ENCODE measurements around the gene ODF4. TPM values are rescaled to one million over a fixed set of nuclear protein-coding genes. Genes with fewer than 3 reads are reported as not detected.
A peak's percentile ranks its signal among the peaks of the same experiment; 100 is the strongest.

The ODF4 gene
- total and polyA plus RNA-seq, 2 donors, result not detected

- 23% methylated on average over 26 of the region's 26 CpGs for WGBS
- no peak overlapping the region for H3K27ac ChIP-seq (ENCODE audit: low read depth)
- no peak overlapping the region for H3K4me3 ChIP-seq (ENCODE audit: low read depth, low read length)
- no peaks in the 10 kb centered on the region for H3K36me3 ChIP-seq (ENCODE audit: insufficient read depth)
- DNase-seq (ENCODE audit: extremely low spot score), result no peak
- no peaks in the 10 kb centered on the region for H3K4me1 ChIP-seq (ENCODE audit: insufficient read depth)
Measured at GRCh38 chr17:8315764-8316217, 23.8 kb upstream of the ODF4 start.

- Histone ChIP-seq H3K27ac (ENCODE audit: low read depth) (no peak overlapping the region), H3K4me3 (ENCODE audit: low read depth, low read length) (no peak overlapping the region), H3K36me3 (ENCODE audit: insufficient read depth) (no peaks in the 10 kb centered on the region), H3K4me1 (ENCODE audit: insufficient read depth) (no peaks in the 10 kb centered on the region)
- no peak for DNase-seq (ENCODE audit: extremely low spot score)
- 70% methylated on average over 24 of the region's 24 CpGs for WGBS
Measured at GRCh38 chr17:8318010-8318935, 21.4 kb upstream of the ODF4 start.

DNA sequence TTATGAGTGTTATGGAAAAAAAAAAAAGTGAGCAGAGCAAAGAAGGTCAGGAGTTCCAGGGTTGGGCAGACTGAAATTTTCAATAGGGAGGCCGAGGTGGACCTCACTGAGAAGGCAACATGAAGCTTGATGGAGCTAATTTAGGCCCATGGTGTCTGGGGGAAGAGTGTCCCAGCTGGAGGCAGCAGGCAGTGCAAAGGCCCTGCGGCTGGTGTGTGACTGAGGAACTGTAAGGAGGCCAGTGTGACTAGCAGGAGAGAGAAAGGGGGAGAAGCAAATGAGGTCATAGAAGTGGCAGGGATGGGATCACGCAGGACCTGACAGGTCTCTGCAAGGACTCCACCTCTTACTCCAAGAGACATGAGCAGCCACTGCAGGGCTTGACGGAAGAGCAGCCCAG lies 19.4 kb upstream of the ODF4 start:
- Histone ChIP-seq H3K4me3 (ENCODE audit: low read depth, low read length) (no peak overlapping the region), H3K36me3 (ENCODE audit: insufficient read depth) (no peaks in the 10 kb centered on the region), H3K27ac (ENCODE audit: low read depth) (no peak overlapping the region), H3K4me1 (ENCODE audit: insufficient read depth) (no peaks in the 10 kb centered on the region)
- no peak for DNase-seq (ENCODE audit: extremely low spot score)
- 93% methylated on average over 4 of the region's 4 CpGs for WGBS

DNA sequence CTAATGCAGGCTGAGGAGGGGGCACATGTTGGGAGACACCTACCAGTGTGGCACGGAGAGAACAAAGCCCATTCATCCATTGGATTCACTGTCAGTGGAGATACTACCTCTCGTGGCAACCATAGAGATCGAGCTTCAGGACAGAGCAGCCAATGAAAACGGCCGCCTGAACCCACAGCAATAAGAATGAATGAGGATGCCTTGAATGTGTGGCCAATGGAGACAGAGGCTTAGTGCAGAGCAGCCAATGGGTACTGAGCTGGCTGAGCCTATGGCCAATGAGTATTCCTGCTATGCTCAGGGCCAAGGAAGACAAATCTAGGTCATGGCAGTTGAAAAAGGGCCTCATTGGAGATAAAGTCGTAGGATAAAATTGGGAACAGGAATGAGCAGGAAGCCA lies 18.6 kb upstream of the ODF4 start:
- 67% methylated on average over 6 of the region's 6 CpGs for WGBS
- H3K36me3 ChIP-seq (ENCODE audit: insufficient read depth), result no peaks in the 10 kb centered on the region
- no peaks in the 10 kb centered on the region for H3K4me1 ChIP-seq (ENCODE audit: insufficient read depth)
- no peak overlapping the region for H3K4me3 ChIP-seq (ENCODE audit: low read depth, low read length)
- no peak overlapping the region for H3K27ac ChIP-seq (ENCODE audit: low read depth)
- DNase-seq (ENCODE audit: extremely low spot score), result no peak

- no peak for DNase-seq (ENCODE audit: extremely low spot score)
- WGBS, result 83% methylated on average over 8 of the region's 8 CpGs
Measured at GRCh38 chr17:8322061-8322460, 17.6 kb upstream of the ODF4 start.

GRCh38 chr17:8324132-8324531 lies 15.5 kb upstream of the ODF4 start:
- 72% methylated on average over 5 of the region's 5 CpGs for WGBS
- Histone ChIP-seq H3K27ac (ENCODE audit: low read depth) (no peak overlapping the region), H3K4me1 (ENCODE audit: insufficient read depth) (no peaks in the 10 kb centered on the region), H3K4me3 (ENCODE audit: low read depth, low read length) (no peak overlapping the region), H3K36me3 (ENCODE audit: insufficient read depth) (no peaks in the 10 kb centered on the region)
- no peak for DNase-seq (ENCODE audit: extremely low spot score)

More at GRCh38 chr17:8322061-8322460, 17.6 kb upstream of the ODF4 start:
- Histone ChIP-seq H3K27ac (ENCODE audit: low read depth) (no peak overlapping the region), H3K4me1 (ENCODE audit: insufficient read depth) (no peaks in the 10 kb centered on the region), H3K36me3 (ENCODE audit: insufficient read depth) (no peaks in the 10 kb centered on the region), H3K4me3 (ENCODE audit: low read depth, low read length) (no peak overlapping the region)

GRCh38 chr17:8324923-8325322 lies 14.7 kb upstream of the ODF4 start:
- H3K27ac ChIP-seq (ENCODE audit: low read depth), result no peak overlapping the region
- no peaks in the 10 kb centered on the region for H3K36me3 ChIP-seq (ENCODE audit: insufficient read depth)
- no peak overlapping the region for H3K4me3 ChIP-seq (ENCODE audit: low read depth, low read length)
- DNase-seq (ENCODE audit: extremely low spot score), result no peak
- WGBS, result 85% methylated on average over 5 of the region's 5 CpGs
- no peaks in the 10 kb centered on the region for H3K4me1 ChIP-seq (ENCODE audit: insufficient read depth)

GRCh38 chr17:8326511-8327302 lies 12.9 kb upstream of the ODF4 start:
- DNase-seq (ENCODE audit: extremely low spot score), result no peak
- 4% methylated on average over 48 of the region's 48 CpGs for WGBS

DNA sequence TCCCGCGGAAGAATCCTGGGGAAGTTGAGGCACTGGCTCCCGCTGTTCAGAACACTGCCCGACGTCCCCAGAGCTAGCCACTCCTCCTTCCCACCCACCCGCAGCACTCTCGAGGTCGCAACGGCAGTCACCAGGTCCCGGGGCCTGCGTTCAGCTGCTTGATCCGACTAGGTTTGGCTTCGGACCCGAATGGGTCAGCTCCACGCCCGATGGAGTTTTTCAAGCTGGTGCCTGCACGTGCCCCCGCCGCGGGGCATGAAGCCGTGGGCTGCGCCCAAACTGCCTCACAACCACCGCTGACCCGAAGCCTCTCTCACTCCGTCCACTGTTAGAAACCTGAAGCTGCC lies 12.4 kb upstream of the ODF4 start:
- 15% methylated on average over 25 of the region's 25 CpGs for WGBS
- Histone ChIP-seq H3K36me3 (ENCODE audit: insufficient read depth) (no peaks in the 10 kb centered on the region), H3K4me1 (ENCODE audit: insufficient read depth) (no peaks in the 10 kb centered on the region)

More at GRCh38 chr17:8326511-8327302, 12.9 kb upstream of the ODF4 start:
- Histone ChIP-seq H3K4me3 (ENCODE audit: low read depth, low read length) (peak overlapping the region; percentile 39), H3K4me1 (ENCODE audit: insufficient read depth) (no peaks in the 10 kb centered on the region), H3K36me3 (ENCODE audit: insufficient read depth) (no peaks in the 10 kb centered on the region), H3K27ac (ENCODE audit: low read depth) (peak overlapping the region; percentile 11)

DNA sequence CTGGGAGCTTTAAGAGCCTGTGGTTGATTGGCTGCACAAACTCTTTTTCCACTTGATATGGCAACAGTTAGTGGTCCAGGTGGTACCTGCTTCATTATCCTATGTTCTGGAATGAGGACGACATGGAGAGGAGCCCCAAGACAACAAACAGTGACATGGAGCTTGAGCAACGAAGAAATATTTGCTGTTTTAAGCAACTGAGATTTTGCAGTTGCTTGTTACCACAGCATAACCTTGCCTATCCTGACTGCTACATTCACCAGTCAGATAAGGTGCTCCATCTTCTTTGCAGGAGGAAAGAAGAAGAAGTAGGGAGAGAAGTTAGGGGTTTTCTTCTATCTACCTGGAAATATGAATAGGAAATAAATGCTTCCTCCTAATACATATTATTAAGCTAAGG lies 7.5 kb upstream of the ODF4 start:
- H3K27ac ChIP-seq (ENCODE audit: low read depth), result no peak overlapping the region
- H3K4me3 ChIP-seq (ENCODE audit: low read depth, low read length), result no peak overlapping the region
- 89% methylated on average over 2 of the region's 2 CpGs for WGBS
- H3K4me1 ChIP-seq (ENCODE audit: insufficient read depth), result no peaks in the 10 kb centered on the region
- no peaks in the 10 kb centered on the region for H3K36me3 ChIP-seq (ENCODE audit: insufficient read depth)
- no peak for DNase-seq (ENCODE audit: extremely low spot score)

More for the DNA sequence above, 12.4 kb upstream of the ODF4 start:
- peak overlapping the region; percentile 39 for H3K4me3 ChIP-seq (ENCODE audit: low read depth, low read length)
- no peak overlapping the region for H3K27ac ChIP-seq (ENCODE audit: low read depth)
- DNase-seq (ENCODE audit: extremely low spot score), result no peak

- Histone ChIP-seq H3K27ac (ENCODE audit: low read depth) (no peak overlapping the region), H3K4me3 (ENCODE audit: low read depth, low read length) (no peak overlapping the region), H3K36me3 (ENCODE audit: insufficient read depth) (no peaks in the 10 kb centered on the region), H3K4me1 (ENCODE audit: insufficient read depth) (no peaks in the 10 kb centered on the region)
- 33% methylated on average over 5 of the region's 5 CpGs for WGBS
- no peak for DNase-seq (ENCODE audit: extremely low spot score)
Measured at GRCh38 chr17:8332688-8333087, 7.0 kb upstream of the ODF4 start.

DNA sequence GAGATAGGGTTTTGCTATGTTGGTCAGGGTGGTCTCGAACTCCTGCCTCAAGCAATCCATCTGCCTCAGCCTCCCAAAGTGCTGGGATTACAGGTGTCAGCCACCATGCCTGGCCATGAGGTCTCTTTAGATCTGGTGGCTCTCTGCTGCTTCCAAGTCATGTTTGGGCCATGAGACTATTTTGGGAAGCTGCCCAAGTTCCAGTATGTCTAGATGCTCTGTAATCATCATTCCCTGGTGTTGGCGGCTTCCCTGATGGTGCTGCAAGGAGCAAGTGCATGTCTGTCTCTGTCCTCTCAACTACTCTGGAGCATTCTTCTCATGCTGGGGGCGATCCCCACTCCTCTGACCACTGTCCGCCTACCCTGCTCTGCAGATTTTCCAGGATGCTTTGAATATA lies 6.4 kb upstream of the ODF4 start:
- no peaks in the 10 kb centered on the region for H3K36me3 ChIP-seq (ENCODE audit: insufficient read depth)
- no peak overlapping the region for H3K4me3 ChIP-seq (ENCODE audit: low read depth, low read length)
- no peaks in the 10 kb centered on the region for H3K4me1 ChIP-seq (ENCODE audit: insufficient read depth)
- H3K27ac ChIP-seq (ENCODE audit: low read depth), result no peak overlapping the region
- WGBS, result 85% methylated on average over 4 of the region's 4 CpGs
- no peak for DNase-seq (ENCODE audit: extremely low spot score)

DNA sequence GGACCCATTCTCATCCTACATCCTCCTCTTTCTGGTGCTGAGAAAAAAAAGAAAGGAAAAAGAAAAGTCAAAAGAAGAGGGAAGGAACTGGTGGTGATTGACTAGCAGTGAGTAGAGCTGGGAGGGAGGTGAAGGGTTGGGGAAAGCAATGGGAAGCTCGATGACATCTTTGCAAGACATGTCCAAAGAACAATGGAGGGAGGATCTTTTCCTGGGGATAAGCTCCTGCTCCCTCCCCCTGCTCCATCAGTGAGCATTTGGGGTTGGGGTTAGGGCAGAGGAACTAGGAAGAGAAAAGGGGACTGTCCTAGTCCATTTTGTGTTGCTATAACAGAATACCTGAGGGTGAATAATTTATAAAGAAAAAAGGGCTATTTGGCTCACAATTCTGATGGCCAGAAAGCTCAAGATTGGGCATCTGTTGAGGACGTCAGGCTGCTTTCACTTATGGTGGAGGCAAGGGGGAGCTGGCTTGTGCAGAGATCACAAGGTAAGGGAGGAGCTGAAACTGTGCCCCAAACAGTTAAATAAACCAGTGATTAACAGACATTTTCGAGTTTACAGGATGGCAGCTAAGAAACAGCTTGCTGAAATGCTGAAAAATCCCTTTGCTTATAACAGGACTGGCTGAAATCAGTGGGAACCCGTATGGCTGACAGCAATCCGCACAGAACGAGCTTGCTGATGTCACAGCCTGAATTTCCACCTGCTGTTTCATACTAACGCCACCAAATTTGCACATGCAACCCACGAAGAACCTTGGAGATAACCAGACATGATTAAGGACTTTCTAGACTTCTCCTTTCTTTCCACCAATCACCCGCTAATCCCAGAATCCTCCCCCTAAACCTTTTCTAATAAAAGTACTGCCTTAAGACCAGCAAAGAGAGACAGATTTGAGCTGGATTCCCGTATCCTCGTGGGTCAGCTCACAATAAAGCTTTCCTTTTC lies 1.6 kb upstream of the ODF4 start:
- Histone ChIP-seq H3K36me3 (ENCODE audit: insufficient read depth) (no peaks in the 10 kb centered on the region), H3K4me1 (ENCODE audit: insufficient read depth) (no peaks in the 10 kb centered on the region), H3K27ac (ENCODE audit: low read depth) (no peak overlapping the region), H3K4me3 (ENCODE audit: low read depth, low read length) (no peak overlapping the region)
- no peak for DNase-seq (ENCODE audit: extremely low spot score)
- 19% methylated on average over 11 of the region's 11 CpGs for WGBS

Data from urinary bladder (tissue), 4 donors.